ENCODE results near the gene DPM3. TPM values are rescaled to one million over a fixed set of nuclear protein-coding genes. Genes with fewer than 3 reads are reported as not detected.

Gene DPM3
- total and polyA plus RNA-seq, 2 donors (not counting 3 experiments of a cell fraction or from before 2014, with no cell fraction given) = 69.6 to 258 TPM

DNA sequence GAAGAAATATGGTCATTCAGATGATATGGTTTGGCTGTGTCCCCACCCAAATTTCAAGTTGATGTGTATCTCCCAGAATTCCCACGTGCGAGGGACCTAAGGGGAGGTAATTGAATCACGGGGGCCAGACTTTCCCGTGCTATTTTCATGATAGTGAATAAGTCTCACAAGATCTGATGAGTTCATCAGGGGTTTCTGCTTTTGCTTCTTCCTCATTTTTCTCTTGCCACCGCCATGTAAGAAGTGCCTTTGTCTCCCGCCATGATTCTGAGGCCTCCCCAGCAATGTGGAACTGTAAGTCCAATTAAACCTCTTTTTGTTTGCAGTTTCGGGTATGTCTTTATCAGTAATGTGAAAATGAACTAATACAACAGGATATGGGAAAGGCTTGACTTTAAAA, 1.4 kb upstream of the DPM3 start:
- no peak for DNase-seq (ENCODE audit: low read depth, low spot score)
- ChIA-PET POLR2A (no interaction called here), CTCF (interaction anchor here (1.1 kb wide), 1 partner anchor 31 kb away, joined by 3 read pairs; the partner anchor contains the start of gene KRTCAP2)
- Histone ChIP-seq H3K9me3 (replicated peaks; ENCODE audit: control insufficient read depth, insufficient read depth, low read length) (no peaks in the 10 kb centered on the region), H3K36me3 (ENCODE audit: control insufficient read depth in 2 of 2, extremely low read depth in 1 of 2, insufficient read depth in 2 of 2, low read length in 2 of 2) (peaks cover 0 to 2% of the 10 kb centered on the region in 2 experiments), H3K27ac (ENCODE audit: insufficient read depth, low read depth, low read length) (no peak overlapping the region), H3K4me1 (ENCODE audit: control insufficient read depth, extremely low read depth, insufficient read depth, low read length) (peaks cover 14% of the 10 kb centered on the region), H4K20me1 (replicated peaks; ENCODE audit: control insufficient read depth, extremely low read depth, insufficient read depth, low read length) (no peaks in the 10 kb centered on the region), H3K27me3 (ENCODE audit: control insufficient read depth in 2 of 2, insufficient read depth in 2 of 2, low read length in 2 of 2) (peaks cover 3 to 4% of the 10 kb centered on the region in 2 experiments), H3K9me1 (replicated peaks; ENCODE audit: control insufficient read depth, extremely low read depth, insufficient read depth, low read length) (no peaks in the 10 kb centered on the region), H3K79me2 (ENCODE audit: control insufficient read depth, insufficient read depth, low read length) (peaks cover 22% of the 10 kb centered on the region), H2AFZ (ENCODE audit: low read depth, low read length) (no peak overlapping the region), H3K4me2 (ENCODE audit: insufficient read depth, low read length) (no peak overlapping the region), H3K4me3 (replicated peaks in 1 of 3; ENCODE audit: insufficient read depth in 1 of 3, low read depth in 1 of 3, low read length in 3 of 3) (no peak overlapping the region), H3K9ac (replicated peaks; ENCODE audit: extremely low read depth, insufficient read depth, low read length) (no peak overlapping the region)
- dilution Hi-C loops (cut with MboI; ENCODE audit: extremely low pct_ligation_motif_present, low sequenced_read_pairs) (no loop called here), intact Hi-C loops (cut with micrococcal nuclease) (loop anchor here (2.0 kb wide), 1 partner anchor 15 kb away; the partner anchor contains the start of gene EFNA1)
- FAIRE-seq = no peak
- no peak for TF ChIP-seq POLR2A (IDR thresholded peaks at IDR 0.05; ENCODE audit: low read depth, low read length)
- TF ChIP-seq EZH2 (IDR thresholded peaks at IDR 0.05; ENCODE audit: borderline replicate concordance, low read depth, low read length, severe bottlenecking) = no peak
- TF ChIP-seq, protein P1, sequence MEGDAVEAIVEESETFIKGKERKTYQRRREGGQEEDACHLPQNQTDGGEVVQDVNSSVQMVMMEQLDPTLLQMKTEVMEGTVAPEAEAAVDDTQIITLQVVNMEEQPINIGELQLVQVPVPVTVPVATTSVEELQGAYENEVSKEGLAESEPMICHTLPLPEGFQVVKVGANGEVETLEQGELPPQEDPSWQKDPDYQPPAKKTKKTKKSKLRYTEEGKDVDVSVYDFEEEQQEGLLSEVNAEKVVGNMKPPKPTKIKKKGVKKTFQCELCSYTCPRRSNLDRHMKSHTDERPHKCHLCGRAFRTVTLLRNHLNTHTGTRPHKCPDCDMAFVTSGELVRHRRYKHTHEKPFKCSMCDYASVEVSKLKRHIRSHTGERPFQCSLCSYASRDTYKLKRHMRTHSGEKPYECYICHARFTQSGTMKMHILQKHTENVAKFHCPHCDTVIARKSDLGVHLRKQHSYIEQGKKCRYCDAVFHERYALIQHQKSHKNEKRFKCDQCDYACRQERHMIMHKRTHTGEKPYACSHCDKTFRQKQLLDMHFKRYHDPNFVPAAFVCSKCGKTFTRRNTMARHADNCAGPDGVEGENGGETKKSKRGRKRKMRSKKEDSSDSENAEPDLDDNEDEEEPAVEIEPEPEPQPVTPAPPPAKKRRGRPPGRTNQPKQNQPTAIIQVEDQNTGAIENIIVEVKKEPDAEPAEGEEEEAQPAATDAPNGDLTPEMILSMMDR (IDR thresholded peaks at IDR 0.05; ENCODE audit: extremely low read depth in 1 of 2, insufficient read depth in 1 of 2, low read depth in 1 of 2, low read length in 2 of 2) = no peak
- no peak for TF ChIP-seq FOS (IDR thresholded peaks at IDR 0.05; ENCODE audit: borderline replicate concordance, insufficient read depth, low read length)
- no peak for TF ChIP-seq GATA2 (IDR thresholded peaks at IDR 0.05; ENCODE audit: insufficient read depth, insufficient read length, low read depth, low read length)
- no peak for TF ChIP-seq JUN (IDR thresholded peaks at IDR 0.05; ENCODE audit: borderline replicate concordance, insufficient read depth, insufficient read length, low read depth)
- TF ChIP-seq POLR2AphosphoS5 (IDR thresholded peaks at IDR 0.05; ENCODE audit: insufficient read depth, low read depth, low read length) = no peak
- no peak for TF ChIP-seq MAX (IDR thresholded peaks at IDR 0.05; ENCODE audit: insufficient read depth, insufficient read length)
- no peak for TF ChIP-seq MYC (IDR thresholded peaks at IDR 0.05; ENCODE audit: low read depth, low read length)
- no TSS peak for BruUV-seq (replicated peaks)

Measured in endothelial cell of umbilical vein (primary cell).